ENCODE results near the gene SLC16A12. TPM values are rescaled to one million over a fixed set of nuclear protein-coding genes. Genes with fewer than 3 reads are reported as not detected.
"Not testable (repeated sequence)": the region's sequence is repeated elsewhere in the genome, so short reads cannot be mapped to it uniquely, and the experiment has no call there.

The SLC16A12 gene
- total RNA-seq, 1 experiment from 2014 or later, result 0.77 TPM

DNA sequence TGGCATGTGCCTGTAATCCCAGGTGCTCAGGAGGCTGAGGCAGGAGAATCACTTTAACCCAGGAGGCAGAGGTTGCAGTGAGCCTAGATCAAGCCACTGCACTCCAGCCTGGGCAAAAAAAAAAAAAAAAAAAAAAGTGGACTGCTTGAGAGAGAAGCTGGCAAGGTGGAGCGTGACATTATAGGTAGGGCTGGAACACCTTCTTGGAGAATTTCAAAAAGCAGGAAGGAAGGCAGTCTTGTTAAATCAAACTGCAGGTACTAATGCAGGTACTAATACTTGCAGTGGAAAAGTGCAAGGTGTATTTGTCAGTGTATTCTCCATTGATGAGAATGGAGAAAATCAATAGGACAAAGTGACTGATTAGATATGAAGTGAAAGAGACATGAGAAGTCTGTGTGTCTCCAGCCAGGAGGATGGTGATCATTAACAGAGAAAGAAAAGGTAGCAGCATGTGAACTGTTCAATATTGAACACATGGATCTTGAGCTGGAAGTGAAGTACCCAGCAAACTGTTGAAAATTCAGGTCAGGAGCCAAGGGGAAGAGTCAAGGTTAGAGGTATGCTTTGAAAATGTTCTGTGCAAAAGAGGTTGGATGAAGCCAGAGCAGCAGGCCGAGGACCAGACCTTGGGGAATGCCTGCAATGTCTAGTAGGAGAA is 12.6 kb upstream of the SLC16A12 start:
- Histone ChIP-seq H4K20me1 (ENCODE audit: control insufficient read depth, insufficient read depth, insufficient read length) (no peaks in the 10 kb centered on the region), H3K79me2 (ENCODE audit: insufficient read depth, low read length) (no peaks in the 10 kb centered on the region), H2BK15ac (ENCODE audit: low read depth, low read length) (no peak overlapping the region), H4K5ac (ENCODE audit: insufficient read length, low read depth, low read length) (no peak overlapping the region), H3K27ac (ENCODE audit: insufficient read length, low read depth, low read length) (no peak overlapping the region), H3K4ac (ENCODE audit: low read depth, low read length) (no peak overlapping the region), H4K8ac (replicated peaks; ENCODE audit: insufficient read length, low read depth, low read length) (no peak overlapping the region), H3K4me1 (ENCODE audit: insufficient read depth, low read length) (no peaks in the 10 kb centered on the region), H3K27me3 (ENCODE audit: insufficient read depth, low read length) (peaks cover 2% of the 10 kb centered on the region; the same call in 1 of the 2 replicates), H3K4me2 (ENCODE audit: insufficient read depth, insufficient read length, low read length) (no peak overlapping the region), H4K91ac (ENCODE audit: insufficient read length, low read depth, low read length) (no peak overlapping the region), H3K9me3 (ENCODE audit: control insufficient read depth, low read depth, low read length) (no peaks in the 10 kb centered on the region), H2AK5ac (ENCODE audit: insufficient read length, low read length) (no peak overlapping the region), H3K23ac (ENCODE audit: insufficient read length, low read depth, low read length) (no peak overlapping the region), H2BK5ac (ENCODE audit: insufficient read length, low read length) (no peak overlapping the region), H3K56ac (ENCODE audit: insufficient read length, low read depth, low read length) (no peak overlapping the region), H2BK12ac (ENCODE audit: insufficient read length, low read depth, low read length) (no peak overlapping the region), H3K9ac (ENCODE audit: extremely low read depth, insufficient read length, low read length) (no peak overlapping the region), H2AFZ (ENCODE audit: low read length) (no peak overlapping the region), H2BK20ac (ENCODE audit: low read depth, low read length, poor library complexity, severe bottlenecking) (no peak overlapping the region), H3K23me2 (ENCODE audit: insufficient read length, low read depth, low read length, poor library complexity, severe bottlenecking) (no peaks in the 10 kb centered on the region), H3K79me1 (ENCODE audit: insufficient read depth, low read depth, low read length, poor library complexity, severe bottlenecking) (no peaks in the 10 kb centered on the region), H2BK120ac (ENCODE audit: low read depth, low read length, poor library complexity, severe bottlenecking) (no peak overlapping the region), H3T11ph (ENCODE audit: low read length) (no peak overlapping the region), H3K14ac (ENCODE audit: insufficient read depth, low read length) (no peak overlapping the region), H3K18ac (ENCODE audit: insufficient read length, low read depth, low read length) (no peak overlapping the region)
- H3K27ac Mint-ChIP-seq, result no peak overlapping the region; a peak in 1 of 7 replicates
- peaks cover 2 to 10% of the 10 kb centered on the region in 2 experiments; a peak in 4 of 5 replicates for H3K9me3 Mint-ChIP-seq
- peaks cover 0 to 8% (median 0%) of the 10 kb centered on the region in 3 experiments; a peak in 4 of 7 replicates for H3K36me3 Mint-ChIP-seq (ENCODE audit: insufficient read depth in 1 of 3, low read depth in 3 of 3)
- H3K27me3 Mint-ChIP-seq (ENCODE audit: low read depth), result no peaks in the 10 kb centered on the region; the same call in 1 of the 2 replicates
- no peak overlapping the region for H3K4me3 Mint-ChIP-seq
- DNase-seq, result no peak
- no CpG with 5 or more reads among the region's 2 CpGs for WGBS (ENCODE audit: extremely low coverage, insufficient read length, low lambda C conversion rate)
- TF ChIP-seq, protein P1, sequence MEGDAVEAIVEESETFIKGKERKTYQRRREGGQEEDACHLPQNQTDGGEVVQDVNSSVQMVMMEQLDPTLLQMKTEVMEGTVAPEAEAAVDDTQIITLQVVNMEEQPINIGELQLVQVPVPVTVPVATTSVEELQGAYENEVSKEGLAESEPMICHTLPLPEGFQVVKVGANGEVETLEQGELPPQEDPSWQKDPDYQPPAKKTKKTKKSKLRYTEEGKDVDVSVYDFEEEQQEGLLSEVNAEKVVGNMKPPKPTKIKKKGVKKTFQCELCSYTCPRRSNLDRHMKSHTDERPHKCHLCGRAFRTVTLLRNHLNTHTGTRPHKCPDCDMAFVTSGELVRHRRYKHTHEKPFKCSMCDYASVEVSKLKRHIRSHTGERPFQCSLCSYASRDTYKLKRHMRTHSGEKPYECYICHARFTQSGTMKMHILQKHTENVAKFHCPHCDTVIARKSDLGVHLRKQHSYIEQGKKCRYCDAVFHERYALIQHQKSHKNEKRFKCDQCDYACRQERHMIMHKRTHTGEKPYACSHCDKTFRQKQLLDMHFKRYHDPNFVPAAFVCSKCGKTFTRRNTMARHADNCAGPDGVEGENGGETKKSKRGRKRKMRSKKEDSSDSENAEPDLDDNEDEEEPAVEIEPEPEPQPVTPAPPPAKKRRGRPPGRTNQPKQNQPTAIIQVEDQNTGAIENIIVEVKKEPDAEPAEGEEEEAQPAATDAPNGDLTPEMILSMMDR (conservative IDR thresholded peaks at IDR 0.05), result no peak
- H3K4me1 Mint-ChIP-seq, result no peaks in the 10 kb centered on the region

DNA sequence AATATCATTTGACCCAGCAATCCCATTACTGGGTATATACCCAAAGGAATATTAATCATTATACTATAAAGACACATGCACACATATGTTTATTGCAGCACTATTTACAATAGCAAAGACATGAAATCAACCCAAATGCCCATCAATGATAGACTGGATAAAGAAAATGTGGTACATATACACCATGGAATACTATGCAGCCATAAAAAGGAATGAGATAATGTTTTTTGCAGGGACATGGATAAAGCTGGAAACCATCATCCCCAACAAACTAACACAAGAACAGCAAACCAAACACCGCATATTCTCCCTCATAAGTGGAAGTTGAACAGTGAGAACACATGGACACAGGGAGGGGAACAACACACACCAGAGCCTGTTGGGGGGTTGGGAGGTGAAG is 11.3 kb upstream of the SLC16A12 start:
- not testable (repeated sequence) for H3K18ac ChIP-seq (ENCODE audit: insufficient read length, low read depth, low read length); H3K27ac ChIP-seq (ENCODE audit: insufficient read length, low read depth, low read length); H3K4ac ChIP-seq (ENCODE audit: low read depth, low read length); H2BK15ac ChIP-seq (ENCODE audit: low read depth, low read length); H2BK20ac ChIP-seq (ENCODE audit: low read depth, low read length, poor library complexity, severe bottlenecking); H3K14ac ChIP-seq (ENCODE audit: insufficient read depth, low read length); H3K79me1 ChIP-seq (ENCODE audit: insufficient read depth, low read depth, low read length, poor library complexity, severe bottlenecking); H2AK5ac ChIP-seq (ENCODE audit: insufficient read length, low read length); H4K5ac ChIP-seq (ENCODE audit: insufficient read length, low read depth, low read length); H3K23ac ChIP-seq (ENCODE audit: insufficient read length, low read depth, low read length); H3K9me3 ChIP-seq (ENCODE audit: control insufficient read depth, low read depth, low read length); H3K27me3 ChIP-seq (ENCODE audit: insufficient read depth, low read length); H4K8ac ChIP-seq (replicated peaks; ENCODE audit: insufficient read length, low read depth, low read length); H2BK5ac ChIP-seq (ENCODE audit: insufficient read length, low read length); H3K36me3 Mint-ChIP-seq (ENCODE audit: insufficient read depth in 1 of 3, low read depth in 3 of 3); H2AFZ ChIP-seq (ENCODE audit: low read length); H3K23me2 ChIP-seq (ENCODE audit: insufficient read length, low read depth, low read length, poor library complexity, severe bottlenecking); H3K4me2 ChIP-seq (ENCODE audit: insufficient read depth, insufficient read length, low read length); H3K4me1 Mint-ChIP-seq; H2BK120ac ChIP-seq (ENCODE audit: low read depth, low read length, poor library complexity, severe bottlenecking); H3K27ac Mint-ChIP-seq; H4K91ac ChIP-seq (ENCODE audit: insufficient read length, low read depth, low read length); H3K4me3 Mint-ChIP-seq; H3K79me2 ChIP-seq (ENCODE audit: insufficient read depth, low read length); H3T11ph ChIP-seq (ENCODE audit: low read length); H2BK12ac ChIP-seq (ENCODE audit: insufficient read length, low read depth, low read length); H3K56ac ChIP-seq (ENCODE audit: insufficient read length, low read depth, low read length); H3K27me3 Mint-ChIP-seq (ENCODE audit: low read depth); H3K4me1 ChIP-seq (ENCODE audit: insufficient read depth, low read length); H3K9ac ChIP-seq (ENCODE audit: extremely low read depth, insufficient read length, low read length); H4K20me1 ChIP-seq (ENCODE audit: control insufficient read depth, insufficient read depth, insufficient read length); DNase-seq
- WGBS (ENCODE audit: extremely low coverage, insufficient read length, low lambda C conversion rate), result no CpG with 5 or more reads among the region's 1 CpG
- peaks cover 2 to 10% of the 10 kb centered on the region in 2 experiments; a peak in 4 of 5 replicates for H3K9me3 Mint-ChIP-seq

All from H9 (cell line).